ENCODE results near the gene TPRKB.

DNA sequence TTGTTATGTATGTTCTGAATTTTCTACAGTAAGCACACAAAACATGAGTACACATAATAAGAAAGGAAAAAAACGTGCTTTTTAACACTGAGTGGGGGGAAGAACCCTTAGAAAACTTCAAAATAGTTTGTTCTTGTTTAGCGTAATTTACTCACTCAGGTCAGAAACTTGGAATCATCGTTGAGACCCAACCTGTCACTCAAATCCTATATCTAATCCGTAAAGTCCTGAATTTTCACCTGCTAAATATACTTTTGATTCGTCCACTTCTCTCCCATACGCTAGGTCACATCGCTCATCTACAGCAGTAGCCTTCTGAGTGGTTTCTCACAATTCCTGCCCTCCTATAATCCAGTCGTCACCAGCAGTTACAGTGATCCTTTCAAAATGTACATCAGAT is 767 bp downstream of the TPRKB start:
- TF ChIP-seq, protein P1, sequence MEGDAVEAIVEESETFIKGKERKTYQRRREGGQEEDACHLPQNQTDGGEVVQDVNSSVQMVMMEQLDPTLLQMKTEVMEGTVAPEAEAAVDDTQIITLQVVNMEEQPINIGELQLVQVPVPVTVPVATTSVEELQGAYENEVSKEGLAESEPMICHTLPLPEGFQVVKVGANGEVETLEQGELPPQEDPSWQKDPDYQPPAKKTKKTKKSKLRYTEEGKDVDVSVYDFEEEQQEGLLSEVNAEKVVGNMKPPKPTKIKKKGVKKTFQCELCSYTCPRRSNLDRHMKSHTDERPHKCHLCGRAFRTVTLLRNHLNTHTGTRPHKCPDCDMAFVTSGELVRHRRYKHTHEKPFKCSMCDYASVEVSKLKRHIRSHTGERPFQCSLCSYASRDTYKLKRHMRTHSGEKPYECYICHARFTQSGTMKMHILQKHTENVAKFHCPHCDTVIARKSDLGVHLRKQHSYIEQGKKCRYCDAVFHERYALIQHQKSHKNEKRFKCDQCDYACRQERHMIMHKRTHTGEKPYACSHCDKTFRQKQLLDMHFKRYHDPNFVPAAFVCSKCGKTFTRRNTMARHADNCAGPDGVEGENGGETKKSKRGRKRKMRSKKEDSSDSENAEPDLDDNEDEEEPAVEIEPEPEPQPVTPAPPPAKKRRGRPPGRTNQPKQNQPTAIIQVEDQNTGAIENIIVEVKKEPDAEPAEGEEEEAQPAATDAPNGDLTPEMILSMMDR (conservative IDR thresholded peaks at IDR 0.05; ENCODE audit: low read length) = no peak
- TF ChIP-seq EZH2phosphoT487 (IDR thresholded peaks at IDR 0.05; ENCODE audit: borderline replicate concordance) = no peak

Data from Loucy (cell line).